HG03045 (cell line): ENCODE measurements around the gene ZNHIT6.
"Not testable (repeated sequence)": the region's sequence is repeated elsewhere in the genome, so short reads cannot be mapped to it uniquely, and the experiment has no call there.

ENCODE experiments used
- ATAC-seq: cut with Tn5 transposase; IDR thresholded peaks from one replicate; pipeline ENCODE4 v1.9.1; 2021; ENCODE audit warnings: mild to moderate bottlenecking, moderate library complexity; ENCODE audit not compliant: unreplicated experiment

The ZNHIT6 gene

DNA sequence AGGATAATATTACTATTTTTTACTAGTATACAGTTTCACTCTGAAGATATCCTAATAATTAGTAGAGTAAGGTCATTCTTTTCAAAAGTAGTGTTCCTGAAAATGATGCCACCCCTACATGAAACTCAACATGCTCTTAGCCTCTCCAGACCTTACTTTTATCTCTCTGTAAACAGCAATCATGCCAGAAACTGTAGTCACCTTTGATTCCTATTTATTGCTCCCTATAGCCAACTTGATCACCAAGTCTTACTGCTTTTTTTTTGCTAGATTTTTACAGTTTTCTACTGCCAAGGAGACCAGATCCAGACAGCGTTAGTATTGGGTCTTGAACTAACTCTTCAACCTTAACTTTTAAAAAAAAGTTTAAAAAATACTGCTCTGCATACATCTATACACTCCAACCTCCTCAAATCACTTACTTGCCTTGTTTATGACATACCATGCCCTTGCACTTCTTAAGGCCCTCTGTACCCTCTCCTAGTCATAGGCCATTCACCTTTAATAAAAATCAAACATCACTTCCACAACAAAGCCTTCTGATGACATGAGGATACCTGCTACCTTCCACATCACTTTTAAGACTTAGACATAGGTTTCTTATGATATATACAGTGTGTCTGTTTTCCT, 36.1 kb downstream of the ZNHIT6 start:
- no peak for ATAC-seq

GRCh38 chr1:85665932-85666331, 42.3 kb downstream of the ZNHIT6 start:
- no peak for ATAC-seq

DNA sequence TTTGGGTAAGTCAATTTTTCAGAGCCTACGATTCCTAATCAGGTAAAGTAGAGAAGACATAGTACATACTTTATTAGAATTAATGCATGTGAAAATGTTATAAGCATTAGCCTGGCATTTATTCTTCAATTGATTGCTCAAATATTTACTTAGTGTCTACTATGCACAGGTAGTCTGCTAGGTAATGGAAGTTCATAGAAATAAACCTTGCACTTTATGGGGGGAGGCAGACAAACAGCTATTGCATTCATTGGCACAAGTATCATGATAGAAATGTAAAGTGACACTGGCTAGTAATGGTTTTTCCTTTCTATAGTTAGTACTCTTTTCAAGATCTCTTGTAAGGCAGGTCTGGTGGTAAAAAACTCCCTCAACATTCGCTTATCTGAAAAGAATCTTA, 44.9 kb downstream of the ZNHIT6 start:
- ATAC-seq, result no peak

DNA sequence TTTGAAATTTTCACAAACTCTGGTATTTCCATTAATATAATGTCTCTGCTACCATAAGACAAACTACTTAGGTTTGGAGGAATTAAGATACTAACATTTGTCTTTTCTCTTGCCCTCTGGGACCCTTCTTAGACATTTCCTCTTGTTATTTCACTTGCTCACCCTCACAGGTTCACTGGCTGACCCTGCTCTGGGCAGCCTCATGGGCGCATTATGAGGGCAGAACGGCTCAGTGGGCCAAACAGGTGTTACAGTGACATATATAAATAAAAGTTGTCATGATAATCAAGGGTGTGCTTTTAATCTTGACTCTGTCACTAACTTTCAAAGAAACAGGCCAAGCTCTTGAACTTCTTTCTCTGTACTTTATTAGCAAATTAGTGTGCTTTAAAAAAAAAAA, 46.5 kb downstream of the ZNHIT6 start:
- ATAC-seq, result no peak

GRCh38 chr1:85660541-85660940, 47.7 kb downstream of the ZNHIT6 start:
- ATAC-seq, result no peak

DNA sequence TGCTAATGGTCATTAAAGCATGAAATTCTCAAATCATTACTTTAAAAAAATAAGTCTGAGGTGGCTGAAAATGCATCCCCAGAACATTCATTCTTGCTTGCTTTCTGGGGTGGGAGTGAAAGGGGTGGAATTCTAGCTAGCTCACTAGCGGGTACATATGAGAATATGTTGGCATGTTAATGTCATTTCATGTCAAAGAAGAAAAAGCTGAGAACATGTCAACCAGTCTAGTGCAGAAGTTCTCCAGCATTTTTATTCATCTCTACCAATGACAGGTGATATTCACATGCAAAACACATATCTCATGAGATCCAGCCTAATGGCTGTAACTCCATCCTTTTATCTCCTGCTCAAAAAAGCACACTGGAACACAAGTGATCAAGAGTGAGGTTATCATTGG, 49.1 kb downstream of the ZNHIT6 start:
- ATAC-seq, result no peak

GRCh38 chr1:85656948-85657347, 51.3 kb downstream of the ZNHIT6 start:
- ATAC-seq, result no peak

GRCh38 chr1:85656256-85656655, 52.0 kb downstream of the ZNHIT6 start:
- no peak for ATAC-seq

GRCh38 chr1:85655315-85655714, 52.9 kb downstream of the ZNHIT6 start:
- ATAC-seq, result no peak

DNA sequence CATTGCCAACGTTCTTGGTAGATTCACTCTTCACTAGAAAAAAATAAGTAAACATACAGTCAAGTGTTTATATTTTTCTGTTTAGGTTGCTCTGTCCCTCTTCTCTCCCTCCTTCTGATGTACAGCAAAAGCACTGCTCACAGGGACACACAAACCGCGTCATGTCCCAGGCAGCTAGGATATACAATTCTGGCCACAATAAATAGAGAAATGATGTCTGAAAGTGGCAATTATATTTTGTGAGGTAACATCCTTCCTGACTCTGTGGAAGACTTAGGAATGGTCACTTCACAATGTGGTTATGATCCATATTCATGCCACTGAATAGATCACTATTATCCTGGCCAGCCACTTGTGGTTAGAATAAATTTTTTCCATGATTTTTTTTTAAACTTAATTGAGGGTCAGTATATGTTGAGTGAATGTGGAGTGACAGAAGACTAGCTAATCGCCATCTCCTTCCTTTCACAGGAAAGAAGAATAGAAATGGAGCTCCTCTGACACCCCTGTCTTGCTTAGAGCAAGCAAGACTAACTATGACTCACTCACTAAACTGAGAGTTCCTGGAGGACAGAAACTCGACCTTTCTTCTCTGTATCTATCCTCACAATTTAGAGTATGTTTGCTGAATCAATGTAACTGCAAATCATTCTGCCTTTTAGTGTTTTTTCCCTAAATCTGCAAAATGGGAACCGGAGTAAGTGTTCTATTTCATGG, 54.0 kb downstream of the ZNHIT6 start:
- ATAC-seq, result no peak

DNA sequence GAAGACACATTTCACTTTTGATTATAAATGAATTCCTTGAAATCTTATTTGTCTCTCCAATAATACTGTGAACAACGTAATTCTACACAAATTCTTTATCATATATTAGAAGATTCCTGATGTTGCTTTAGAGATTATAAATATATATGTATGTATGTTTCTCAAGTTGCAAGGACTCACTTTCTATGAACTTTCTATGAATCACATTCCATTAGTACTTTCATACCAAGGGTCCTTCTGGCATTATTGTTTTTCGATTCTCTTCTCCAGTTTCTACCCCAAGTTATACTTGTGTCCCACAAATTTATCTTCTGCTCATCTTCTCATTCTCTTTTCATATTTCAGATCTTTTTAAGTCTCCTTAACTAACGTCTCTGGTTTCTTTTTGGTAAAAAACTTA, 55.9 kb downstream of the ZNHIT6 start:
- no peak for ATAC-seq

DNA sequence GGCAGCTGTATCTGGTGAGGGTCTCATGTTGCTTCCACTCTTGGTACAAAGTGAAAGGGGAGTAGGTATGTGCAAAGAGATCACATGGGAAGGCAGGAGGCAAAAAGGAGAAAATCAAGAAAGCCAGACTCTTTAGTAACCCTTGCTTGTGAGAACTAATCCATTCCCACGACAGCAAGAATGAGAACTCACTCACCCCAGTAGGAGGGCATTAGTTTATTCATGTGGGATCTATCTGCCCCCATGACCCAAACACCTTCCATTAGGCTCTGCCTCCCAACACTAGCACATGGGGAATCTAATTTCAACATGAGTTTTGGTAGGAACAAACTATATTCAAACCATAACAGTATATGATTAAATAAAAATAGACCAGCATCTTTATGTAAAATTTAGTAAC, 57.6 kb downstream of the ZNHIT6 start:
- no peak for ATAC-seq

GRCh38 chr1:85649591-85649990, 58.6 kb downstream of the ZNHIT6 start:
- no peak for ATAC-seq

- not testable (repeated sequence) for ATAC-seq
Measured at GRCh38 chr1:85641598-85642556, 66.4 kb downstream of the ZNHIT6 start.

DNA sequence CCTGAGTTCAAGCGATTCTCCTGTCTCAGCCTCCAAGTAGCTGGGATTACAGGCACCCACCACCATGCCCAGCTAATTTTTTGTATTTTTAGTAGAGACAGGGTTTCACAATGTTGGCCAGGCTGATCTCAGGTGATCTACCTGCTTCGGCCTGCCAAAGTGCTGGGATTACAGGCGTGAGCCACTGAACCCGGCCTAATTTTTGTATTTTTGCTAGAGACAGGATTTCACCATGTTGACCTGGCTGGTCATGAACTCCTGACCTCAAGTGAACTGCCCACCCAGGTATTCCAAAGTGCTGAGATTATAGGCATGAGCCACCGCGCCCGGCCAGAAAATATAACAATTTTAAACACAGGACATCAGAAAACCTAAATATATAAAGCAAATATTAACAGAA, 68.3 kb downstream of the ZNHIT6 start:
- ATAC-seq, result not testable (repeated sequence)

GRCh38 chr1:85638412-85638811, 69.8 kb downstream of the ZNHIT6 start:
- no peak for ATAC-seq

GRCh38 chr1:85630493-85630892, 77.7 kb downstream of the ZNHIT6 start:
- ATAC-seq, result no peak

GRCh38 chr1:85629532-85629920, 78.7 kb downstream of the ZNHIT6 start:
- ATAC-seq, result no peak

GRCh38 chr1:85628791-85629531, 79.3 kb downstream of the ZNHIT6 start:
- ATAC-seq, result no peak

DNA sequence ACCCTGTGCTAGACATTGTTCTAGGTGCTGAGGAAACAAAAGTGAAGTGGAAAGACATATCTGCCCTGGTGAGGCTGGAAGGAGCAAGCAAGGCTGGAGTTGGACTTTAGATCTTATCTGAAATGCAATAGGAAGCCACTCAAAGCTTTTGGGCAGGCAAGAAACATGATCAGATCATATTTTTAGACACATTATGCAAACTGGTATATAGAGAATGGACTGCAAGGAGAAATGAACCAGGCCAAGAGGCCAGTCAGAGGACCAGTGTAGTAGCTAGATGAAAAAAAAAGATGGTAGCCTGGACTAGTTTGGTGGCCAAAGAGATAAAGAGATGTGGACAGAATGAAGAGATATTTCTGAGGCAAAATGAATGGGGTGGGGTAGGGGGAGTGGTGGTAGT, 81.4 kb downstream of the ZNHIT6 start:
- no peak for ATAC-seq

GRCh38 chr1:85624361-85624760, 83.9 kb downstream of the ZNHIT6 start:
- no peak for ATAC-seq
